HepG2 (cell line): ENCODE measurements around the gene LASP1. TPM values are rescaled to one million over a fixed set of nuclear protein-coding genes. Genes with fewer than 3 reads are reported as not detected.

Experiments
- ADNP ChIP-seq: sonication (generic); formaldehyde crosslinking; IDR thresholded peaks from 2 replicates; pipeline ENCODE4 v1.4.0; 2020; ENCODE audit warnings: missing genetic modification reagents
- ARID4A ChIP-seq: sonication (generic); formaldehyde crosslinking; IDR thresholded peaks from 2 replicates; pipeline ENCODE4 v1.5.0; 2020; ENCODE audit warnings: mild to moderate bottlenecking, missing genetic modification reagents, borderline replicate concordance
- ARNT ChIP-seq: fragments of 450-650 bp; IDR thresholded peaks from 2 replicates; pipeline ENCODE4 v1.6.1; 2017
- DPF2 ChIP-seq: sonication (generic); formaldehyde crosslinking; IDR thresholded peaks from 2 replicates; pipeline ENCODE4 v1.4.0; 2020; ENCODE audit warnings: mild to moderate bottlenecking, low read depth, missing genetic modification reagents, borderline replicate concordance
- ETS1 ChIP-seq: sonication (generic); formaldehyde crosslinking; IDR thresholded peaks from 2 replicates; pipeline ENCODE4 v1.4.0; 2020; ENCODE audit warnings: missing genetic modification reagents
- RAD51 ChIP-seq: fragments of 450-650 bp; IDR thresholded peaks from 2 replicates; pipeline ENCODE4 v1.6.1; 2016; ENCODE audit warnings: borderline replicate concordance
- RBAK ChIP-seq: sonication (generic); formaldehyde crosslinking; IDR thresholded peaks from 2 replicates; pipeline ENCODE4 v1.5.1; 2020; ENCODE audit warnings: mild to moderate bottlenecking, missing genetic modification reagents
- TBX2 ChIP-seq: sonication (generic); formaldehyde crosslinking; IDR thresholded peaks from 2 replicates; pipeline ENCODE4 v1.5.0; 2020; ENCODE audit warnings: missing genetic modification reagents, mild to moderate bottlenecking, borderline replicate concordance
- YEATS2 ChIP-seq: sonication (generic); formaldehyde crosslinking; IDR thresholded peaks from 2 replicates; pipeline ENCODE4 v1.4.0; 2020; ENCODE audit warnings: missing genetic modification reagents, borderline replicate concordance
- ZBTB20 ChIP-seq: sonication (generic); formaldehyde crosslinking; IDR thresholded peaks from 2 replicates; pipeline ENCODE4 v1.8.1; 2023; ENCODE audit warnings: missing genetic modification reagents, low read depth, mild to moderate bottlenecking, borderline replicate concordance
- ZBTB21 ChIP-seq: sonication (generic); formaldehyde crosslinking; IDR thresholded peaks from 2 replicates; pipeline ENCODE4 v1.4.0; 2020; ENCODE audit warnings: missing genetic modification reagents
- ZBTB4 ChIP-seq: sonication (generic); formaldehyde crosslinking; IDR thresholded peaks from 2 replicates; pipeline ENCODE4 v1.4.0; 2020; ENCODE audit warnings: missing genetic modification reagents, mild to moderate bottlenecking, borderline replicate concordance
- ZIK1 ChIP-seq: sonication (generic); formaldehyde crosslinking; IDR thresholded peaks from 2 replicates; pipeline ENCODE4 v1.5.0; 2020; ENCODE audit warnings: mild to moderate bottlenecking, low read depth, missing genetic modification reagents, borderline replicate concordance
- ZNF501 ChIP-seq: sonication (generic); formaldehyde crosslinking; IDR thresholded peaks from 2 replicates; pipeline ENCODE4 v1.5.1; 2020; ENCODE audit warnings: mild to moderate bottlenecking, moderate library complexity, missing genetic modification reagents
- ZNF512B ChIP-seq: sonication (generic); formaldehyde crosslinking; IDR thresholded peaks from 2 replicates; pipeline ENCODE4 v1.5.1; 2020; ENCODE audit warnings: missing genetic modification reagents, mild to moderate bottlenecking, borderline replicate concordance
- ZNF570 ChIP-seq: sonication (generic); formaldehyde crosslinking; IDR thresholded peaks from 2 replicates; pipeline ENCODE4 v1.4.0; 2020; ENCODE audit warnings: mild to moderate bottlenecking, missing genetic modification reagents, borderline replicate concordance
- ZNF790 ChIP-seq: sonication (generic); formaldehyde crosslinking; IDR thresholded peaks from 2 replicates; pipeline ENCODE4 v1.8.0; 2022; ENCODE audit warnings: missing genetic modification reagents, mild to moderate bottlenecking, borderline replicate concordance
- polyA plus RNA-seq, 8 experiments: library from polyadenylated mRNA; depleted of rRNA in 3 of 8; stranded (reverse) in 7 of 8; unstranded in 1 of 8; fragments of >200 nt; fragmentation: Illumina TruSeq in 4 of 8; extraction: Trizol in 4 of 8; gene quantifications; 2 replicates each; pipeline versions ENCODE4 v1.2.1 to v1.2.3, GENCODE V29; 2011 to 2016; ENCODE audit warnings: low read depth in 4 of 8, missing spikeins in 1 of 8, mixed read lengths in 1 of 8; ENCODE audit not compliant: insufficient read depth in 1 of 8
- total RNA-seq, 5 experiments: library from RNA; depleted of rRNA; stranded (reverse); fragments of >200 nt; fragmentation: Illumina TruSeq; extraction: Trizol; gene quantifications; 2 replicates each; pipeline ENCODE4 v1.2.3, GENCODE V29; 2016; ENCODE audit warnings: low read depth in 1 of 5

LASP1 gene
- total and polyA plus RNA-seq, 2 of the 13 experiments (the other 11 are each of a cell fraction or from before 2014, with no cell fraction given), result 70.1 to 97.0 TPM

- TF ChIP-seq ETS1 (no peak), YEATS2 (CRISPR knock-in tag) (peak; percentile 37; the same call in 1 of the 2 replicates), ZBTB21 (CRISPR knock-in tag) (no peak), ZNF570 (CRISPR knock-in tag) (no peak), ZNF501 (no peak), ZNF790 (CRISPR knock-in tag) (no peak), RBAK (CRISPR knock-in tag) (no peak), ADNP (no peak), ZIK1 (CRISPR knock-in tag) (no peak), ARNT (no peak), ZBTB4 (CRISPR knock-in tag) (no peak), ARID4A (no peak), TBX2 (CRISPR knock-in tag) (no peak), ZNF512B (CRISPR knock-in tag) (no peak), ZBTB20 (CRISPR knock-in tag) (0 out of 2 replicates have a peak, but pooled peaks have one; percentile 30), DPF2 (CRISPR knock-in tag) (no peak), RAD51 (no peak)
Observed at GRCh38 chr17:38864636-38865398, 5.0 kb upstream of the LASP1 start (continued).
